IPS DF 6.9 (cell line): ENCODE data around the gene APLP2.
A peak's percentile ranks its signal among the peaks of the same experiment; 100 is the strongest.

ENCODE experiments used
- DNase-seq: peaks from one replicate; pipeline ENCODE4 v3.0.0-alpha.2; 2013; ENCODE audit warnings: low read depth, low spot score
- H3K27ac ChIP-seq: one replicate; pipeline ENCODE4 v1.5.1; 2013; ENCODE audit warnings: low read length, control low read depth
- H3K27me3 ChIP-seq: 2 replicates; pipeline ENCODE4 v1.6.1; 2013; ENCODE audit warnings: mild to moderate bottlenecking, low read length; ENCODE audit not compliant: control insufficient read depth, insufficient read depth
- H3K36me3 ChIP-seq: 2 replicates; pipeline ENCODE4 v1.6.1; 2013; ENCODE audit warnings: low read length; ENCODE audit not compliant: control insufficient read depth, insufficient read depth
- H3K4me1 ChIP-seq: 2 replicates; pipeline ENCODE4 v1.6.1; 2013; ENCODE audit warnings: low read length; ENCODE audit not compliant: control insufficient read depth, insufficient read depth
- H3K4me3 ChIP-seq: 2 replicates; pipeline ENCODE4 v1.5.1; 2013; ENCODE audit warnings: mild to moderate bottlenecking, low read length
- H3K9me3 ChIP-seq: 2 replicates; pipeline ENCODE4 v1.6.1; 2013; ENCODE audit warnings: low read length, inconsistent platforms; ENCODE audit not compliant: control insufficient read depth, insufficient read depth
- WGBS: extraction: QIAGEN DNeasy Blood & Tissue Kit; methylation state at CpG from one replicate; pipeline ENCODE4 v1.1.7; 2013; ENCODE audit warnings: mixed read lengths, missing lambda C conversion rate; ENCODE audit not compliant: insufficient read length, insufficient coverage; 5-methylcytosine and 5-hydroxymethylcytosine counted together

APLP2 gene

DNA sequence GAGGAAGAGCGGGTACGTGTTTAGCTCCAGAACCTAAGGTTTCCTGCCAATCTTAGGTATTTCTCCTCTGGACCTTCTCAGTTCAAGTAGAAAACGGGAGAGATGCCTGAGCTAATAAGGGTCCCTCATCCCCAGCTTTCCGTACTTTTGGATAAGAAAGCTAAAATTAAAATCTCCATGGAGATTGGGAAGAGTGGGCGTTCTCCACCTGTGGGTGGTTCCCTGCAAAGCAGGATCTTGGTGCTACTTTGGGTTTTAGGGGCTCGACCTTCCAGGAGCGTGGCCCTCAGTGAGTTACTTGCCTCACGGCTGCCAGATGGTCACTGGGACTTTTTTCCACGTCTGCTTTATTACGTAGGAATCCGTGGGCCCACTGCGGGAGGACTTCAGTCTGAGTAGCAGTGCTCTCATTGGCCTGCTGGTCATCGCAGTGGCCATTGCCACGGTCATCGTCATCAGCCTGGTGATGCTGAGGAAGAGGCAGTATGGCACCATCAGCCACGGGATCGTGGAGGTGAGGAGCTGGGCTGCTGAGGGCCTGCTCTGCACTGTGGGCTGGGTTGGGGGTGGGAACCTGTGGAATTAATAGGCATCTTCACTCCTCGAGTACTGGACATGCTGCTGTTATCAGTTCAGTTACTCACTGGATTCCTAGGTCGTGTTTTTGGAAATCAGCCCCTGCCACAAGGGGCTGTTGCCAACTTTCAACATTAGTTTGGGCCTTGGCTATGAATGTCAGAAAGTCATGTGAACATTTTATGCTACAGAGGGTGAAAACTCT lies 72.1 kb downstream of the APLP2 start:
- Histone ChIP-seq H3K4me3 (no peak overlapping the region), H3K4me1 (peaks cover 1% of the 10 kb centered on the region; the same call in 1 of the 2 replicates), H3K27me3 (no peaks in the 10 kb centered on the region), H3K27ac (no peak overlapping the region), H3K36me3 (peaks cover 20% of the 10 kb centered on the region), H3K9me3 (no peaks in the 10 kb centered on the region)
- WGBS: no CpG with 5 or more reads among the region's 19 CpGs
- DNase-seq: no peak

DNA sequence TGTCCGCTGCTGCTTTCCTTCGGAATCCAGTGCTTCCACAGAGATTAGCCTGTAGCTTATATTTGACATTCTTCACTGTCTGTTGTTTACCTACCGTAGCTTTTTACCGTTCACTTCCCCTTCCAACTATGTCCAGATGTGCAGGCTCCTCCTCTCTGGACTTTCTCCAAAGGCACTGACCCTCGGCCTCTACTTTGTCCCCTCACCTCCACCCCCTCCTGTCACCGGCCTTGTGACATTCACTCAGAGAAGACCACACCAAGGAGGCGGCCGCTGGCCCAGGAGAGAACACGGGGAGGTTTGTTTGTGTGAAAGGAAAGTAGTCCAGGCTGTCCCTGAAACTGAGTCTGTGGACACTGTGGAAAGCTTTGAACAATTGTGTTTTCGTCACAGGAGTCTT lies 74.4 kb downstream of the APLP2 start:
- no peak for DNase-seq
- Histone ChIP-seq H3K4me1 (peaks cover 3% of the 10 kb centered on the region; the same call in 1 of the 2 replicates), H3K36me3 (peaks cover 13% of the 10 kb centered on the region), H3K9me3 (no peaks in the 10 kb centered on the region), H3K27ac (no peak overlapping the region), H3K4me3 (no peak overlapping the region), H3K27me3 (no peaks in the 10 kb centered on the region)
- WGBS: no CpG with 5 or more reads among the region's 10 CpGs

DNA sequence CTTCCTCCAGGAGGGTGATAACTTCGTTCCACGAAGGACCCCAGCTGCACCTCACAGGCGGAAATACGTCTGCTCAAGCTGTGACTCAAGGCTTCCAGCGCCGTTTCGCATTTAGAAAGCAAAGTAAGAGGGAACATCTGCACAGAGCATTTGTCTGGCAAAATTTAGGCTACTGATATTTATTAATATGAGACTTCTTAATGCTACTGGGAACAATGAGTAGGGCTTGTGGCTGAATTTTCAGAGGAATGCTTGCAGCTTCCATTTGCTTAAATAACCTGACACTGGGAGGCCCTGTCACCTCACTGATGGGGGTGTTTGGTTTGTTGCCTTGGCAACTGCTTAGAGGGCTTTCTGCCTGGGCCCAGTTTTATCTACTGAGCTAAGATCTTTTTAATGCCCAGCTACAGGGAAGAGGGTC lies 75.2 kb downstream of the APLP2 start:
- H3K4me3 ChIP-seq: no peak overlapping the region
- H3K9me3 ChIP-seq: no peaks in the 10 kb centered on the region
- DNase-seq: no peak
- no peak overlapping the region for H3K27ac ChIP-seq
- H3K4me1 ChIP-seq: peaks cover 3% of the 10 kb centered on the region; the same call in 1 of the 2 replicates
- no peaks in the 10 kb centered on the region for H3K27me3 ChIP-seq
- no CpG with 5 or more reads among the region's 7 CpGs for WGBS
- H3K36me3 ChIP-seq: peaks cover 13% of the 10 kb centered on the region

DNA sequence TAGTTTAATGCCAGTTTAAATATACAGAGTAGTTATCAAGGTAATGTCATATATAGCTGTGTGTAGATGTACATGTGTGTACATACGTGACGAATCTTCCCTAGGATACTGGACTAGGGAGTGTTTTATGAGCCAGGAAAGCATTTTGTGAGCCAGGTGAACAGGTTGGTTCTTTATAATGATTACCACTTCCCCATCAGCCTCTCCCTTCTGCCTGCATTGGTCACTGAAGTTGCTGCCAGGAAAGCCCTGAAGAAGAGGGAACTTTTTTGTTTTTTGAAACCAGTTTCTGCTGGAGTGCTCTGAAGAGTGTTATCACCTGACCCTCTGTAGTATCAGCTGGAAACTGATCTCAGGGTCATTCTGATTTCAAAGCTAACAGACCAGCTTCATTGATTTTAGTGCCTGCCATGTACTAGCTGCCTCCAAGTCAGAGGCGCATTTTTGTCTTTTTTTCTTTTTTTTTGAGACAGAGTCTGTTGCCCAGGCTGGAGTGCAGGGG lies 75.7 kb downstream of the APLP2 start:
- Histone ChIP-seq H3K4me1 (peaks cover 3% of the 10 kb centered on the region; the same call in 1 of the 2 replicates), H3K4me3 (no peak overlapping the region), H3K27me3 (no peaks in the 10 kb centered on the region), H3K27ac (no peak overlapping the region), H3K9me3 (no peaks in the 10 kb centered on the region), H3K36me3 (peaks cover 10% of the 10 kb centered on the region)
- DNase-seq: no peak
- WGBS: no CpG with 5 or more reads among the region's 3 CpGs

DNA sequence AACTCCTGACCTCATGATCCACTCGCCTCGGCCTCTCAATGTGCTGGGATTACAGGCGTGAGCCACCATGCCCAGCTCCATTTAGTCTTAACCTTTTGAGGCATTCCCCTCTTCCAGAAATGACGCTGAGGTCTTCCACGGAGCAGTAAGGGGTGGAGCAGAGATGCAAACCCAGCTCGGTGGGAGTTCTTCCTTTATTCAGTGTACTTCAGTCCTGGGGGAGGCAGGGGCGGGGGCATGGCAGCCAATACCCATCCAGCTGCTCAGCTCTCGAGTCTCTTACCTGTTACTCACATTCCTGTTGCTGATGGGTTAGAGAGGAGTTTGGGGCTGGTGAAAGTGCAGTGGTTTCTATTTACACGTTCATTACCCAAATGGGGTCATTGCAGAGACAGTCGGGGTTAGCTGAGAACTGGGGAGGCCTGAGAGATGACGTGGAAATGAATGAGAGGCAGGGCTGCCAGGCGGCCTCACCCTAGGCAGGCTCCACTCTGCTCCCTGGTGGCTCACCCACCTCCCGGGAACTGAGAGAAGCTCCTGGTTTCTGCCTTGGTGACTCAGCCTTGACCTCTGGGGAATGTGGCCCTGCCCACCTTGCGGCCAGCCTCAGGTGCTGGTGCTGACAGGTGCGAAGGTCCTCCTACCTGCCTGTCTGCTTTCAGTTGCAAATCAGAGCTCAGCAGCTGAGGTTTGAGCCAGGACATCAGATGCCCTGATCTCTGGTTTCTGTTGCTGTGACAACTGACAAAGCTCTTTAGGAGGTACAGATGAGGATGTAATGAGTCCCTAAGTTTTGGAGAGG lies 76.5 kb downstream of the APLP2 start:
- peaks cover 10% of the 10 kb centered on the region; the same call in 1 of the 2 replicates for H3K36me3 ChIP-seq
- H3K9me3 ChIP-seq: no peaks in the 10 kb centered on the region
- H3K4me1 ChIP-seq: peaks cover 3% of the 10 kb centered on the region; the same call in 1 of the 2 replicates
- no peak overlapping the region for H3K4me3 ChIP-seq
- WGBS: no CpG with 5 or more reads among the region's 15 CpGs
- no peaks in the 10 kb centered on the region for H3K27me3 ChIP-seq
- peak; percentile 73 for DNase-seq
- no peak overlapping the region for H3K27ac ChIP-seq

DNA sequence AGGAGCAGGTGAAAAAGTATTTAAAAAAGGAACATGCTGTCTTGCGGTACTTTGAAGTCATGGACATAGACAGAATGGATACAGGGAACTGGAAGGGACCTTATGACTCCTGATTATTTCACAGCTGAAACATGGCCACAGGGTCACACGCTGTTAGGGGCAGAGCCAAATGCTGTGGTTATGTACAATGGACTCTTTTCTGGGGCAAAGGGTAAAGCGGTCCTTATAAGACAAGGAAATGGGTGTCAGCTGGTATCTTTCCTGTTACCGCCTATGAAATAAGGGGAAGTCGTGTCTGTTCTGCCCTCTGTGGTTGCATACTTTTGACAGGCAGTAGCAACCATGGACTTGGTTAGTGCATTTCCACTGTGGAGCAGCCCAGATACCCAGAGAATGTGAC lies 77.1 kb downstream of the APLP2 start:
- Histone ChIP-seq H3K27me3 (no peaks in the 10 kb centered on the region), H3K4me3 (no peak overlapping the region), H3K9me3 (no peaks in the 10 kb centered on the region), H3K36me3 (peaks cover 8% of the 10 kb centered on the region; the same call in 1 of the 2 replicates), H3K4me1 (peaks cover 3% of the 10 kb centered on the region; the same call in 1 of the 2 replicates), H3K27ac (no peak overlapping the region)
- no peak for DNase-seq
- no CpG with 5 or more reads among the region's 5 CpGs for WGBS

DNA sequence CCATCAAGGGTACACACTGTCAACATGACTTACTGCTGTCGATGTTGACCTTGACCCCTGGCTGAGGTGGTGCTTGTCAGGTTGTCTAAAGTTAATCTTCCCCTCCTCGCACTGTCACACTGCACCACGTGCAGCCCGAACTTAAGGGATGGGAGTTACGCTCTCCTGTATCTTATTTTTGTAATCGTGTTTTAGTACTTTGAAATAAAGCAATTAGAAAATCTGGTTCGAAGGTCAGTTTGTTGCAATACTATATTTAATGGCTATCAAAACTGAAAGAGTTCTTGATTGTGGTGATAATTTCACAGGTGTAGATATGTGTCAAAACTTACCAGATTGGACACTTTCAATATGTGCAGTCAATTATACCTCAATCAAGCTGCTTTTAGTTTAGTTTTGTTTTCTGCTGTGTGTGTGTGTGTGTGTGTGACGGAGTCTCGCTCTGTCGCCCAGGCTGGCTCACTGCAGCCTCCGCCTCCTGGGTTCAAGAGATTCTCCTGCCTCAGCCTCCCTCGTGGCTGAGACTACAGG lies 79.2 kb downstream of the APLP2 start:
- no peak for DNase-seq
- no peaks in the 10 kb centered on the region for H3K9me3 ChIP-seq
- no CpG with 5 or more reads among the region's 12 CpGs for WGBS
- no peaks in the 10 kb centered on the region for H3K27me3 ChIP-seq
- H3K4me3 ChIP-seq: no peak overlapping the region
- H3K36me3 ChIP-seq: peaks cover 4% of the 10 kb centered on the region; the same call in 1 of the 2 replicates
- H3K27ac ChIP-seq: no peak overlapping the region
- peaks cover 3% of the 10 kb centered on the region; the same call in 1 of the 2 replicates for H3K4me1 ChIP-seq

DNA sequence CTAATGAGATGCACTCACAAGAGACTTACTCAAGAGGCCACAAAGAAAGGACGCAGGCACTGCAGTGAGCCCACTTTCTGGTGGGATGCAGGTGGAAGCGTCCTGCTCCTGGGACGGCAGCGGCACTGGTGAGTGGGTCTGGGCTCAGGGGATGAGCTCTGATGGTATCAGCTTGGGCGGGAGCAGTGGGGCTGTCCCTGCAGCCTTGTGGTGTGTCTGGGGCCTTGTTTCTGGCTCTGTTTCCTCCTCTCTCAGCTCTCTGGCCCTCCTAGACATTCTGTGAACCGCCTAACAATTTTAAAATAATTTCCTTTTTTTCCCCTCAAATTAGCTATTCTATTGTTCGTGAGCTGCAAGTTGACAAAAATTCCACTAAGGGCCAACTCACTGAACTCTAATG lies 81.1 kb downstream of the APLP2 start:
- Histone ChIP-seq H3K27ac (no peak overlapping the region), H3K36me3 (no peaks in the 10 kb centered on the region), H3K4me3 (no peak overlapping the region), H3K27me3 (no peaks in the 10 kb centered on the region), H3K9me3 (no peaks in the 10 kb centered on the region), H3K4me1 (peaks cover 3% of the 10 kb centered on the region; the same call in 1 of the 2 replicates)
- WGBS: no CpG with 5 or more reads among the region's 7 CpGs
- no peak for DNase-seq

DNA sequence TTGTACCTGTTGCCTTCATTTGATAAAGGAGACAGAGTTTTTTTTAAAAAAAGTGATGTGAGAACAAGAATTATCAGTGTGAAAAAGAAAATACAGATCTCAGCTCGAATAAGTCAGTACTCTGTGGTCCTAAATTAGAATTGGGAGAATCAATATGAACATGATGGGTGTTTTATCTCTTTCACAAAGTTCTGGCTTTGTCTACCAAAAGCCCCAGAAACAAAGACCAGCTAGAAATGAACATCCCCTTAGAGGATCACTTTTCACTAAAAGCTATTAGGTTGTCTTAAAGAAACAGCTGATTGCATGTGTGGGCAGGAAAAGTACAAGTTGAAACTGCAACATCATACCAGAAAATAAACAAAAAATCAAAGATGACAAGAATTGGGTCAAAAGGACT lies 81.5 kb downstream of the APLP2 start:
- H3K36me3 ChIP-seq: no peaks in the 10 kb centered on the region
- no peak overlapping the region for H3K27ac ChIP-seq
- H3K27me3 ChIP-seq: no peaks in the 10 kb centered on the region
- no peak for DNase-seq
- WGBS: no CpG with 5 or more reads among the region's 1 CpG
- H3K9me3 ChIP-seq: no peaks in the 10 kb centered on the region
- H3K4me3 ChIP-seq: no peak overlapping the region
- peaks cover 3% of the 10 kb centered on the region; the same call in 1 of the 2 replicates for H3K4me1 ChIP-seq
